ENCODE measurements around the gene DDX6. TPM values are rescaled to one million over a fixed set of nuclear protein-coding genes. Genes with fewer than 3 reads are reported as not detected.
A peak's percentile ranks its signal among the peaks of the same experiment; 100 is the strongest.
"Not testable (repeated sequence)": the region's sequence is repeated elsewhere in the genome, so short reads cannot be mapped to it uniquely, and the experiment has no call there.

DDX6 gene
- total RNA-seq, 1 experiment from 2014 or later, result 52.8 TPM

- DNase-seq; H3K4me3 ChIP-seq (ENCODE audit: low read length); H3K9me3 ChIP-seq (ENCODE audit: low read length); H3K9ac ChIP-seq (ENCODE audit: low read length); H3K9me2 ChIP-seq (replicated peaks; ENCODE audit: insufficient read depth, low read length); H3K27ac ChIP-seq (ENCODE audit: low read length); H3K36me3 ChIP-seq (ENCODE audit: insufficient read depth, low read length); H3K27me3 ChIP-seq (ENCODE audit: low read length); H4K20me1 ChIP-seq (ENCODE audit: insufficient read depth, low read depth, low read length); H3K4me1 ChIP-seq (ENCODE audit: low read length); H2AFZ ChIP-seq (ENCODE audit: low read length); H3K79me2 ChIP-seq (ENCODE audit: low read length); H3K4me2 ChIP-seq (ENCODE audit: low read depth, low read length, poor library complexity, severe bottlenecking): not testable (repeated sequence)
These were observed 69.4 kb downstream of the DDX6 start for GRCh38 chr11:118721478-118722015.

- H3K4me3 ChIP-seq (ENCODE audit: low read length), result not testable (repeated sequence)
These were observed 70.2 kb downstream of the DDX6 start for GRCh38 chr11:118720740-118721139.

GRCh38 chr11:118720078-118720477 is 70.9 kb downstream of the DDX6 start:
- H3K27me3 ChIP-seq (ENCODE audit: low read length); H4K20me1 ChIP-seq (ENCODE audit: insufficient read depth, low read depth, low read length); H3K9ac ChIP-seq (ENCODE audit: low read length); H3K9me2 ChIP-seq (replicated peaks; ENCODE audit: insufficient read depth, low read length); H3K4me3 ChIP-seq (ENCODE audit: low read length); DNase-seq; H3K9me3 ChIP-seq (ENCODE audit: low read length); H2AFZ ChIP-seq (ENCODE audit: low read length); H3K36me3 ChIP-seq (ENCODE audit: insufficient read depth, low read length); H3K4me2 ChIP-seq (ENCODE audit: low read depth, low read length, poor library complexity, severe bottlenecking); H3K79me2 ChIP-seq (ENCODE audit: low read length); H3K27ac ChIP-seq (ENCODE audit: low read length): not testable (repeated sequence)
- peaks cover 11% of the 10 kb centered on the region for H3K4me1 ChIP-seq (ENCODE audit: low read length)

More at GRCh38 chr11:118720740-118721139, 70.2 kb downstream of the DDX6 start:
- not testable (repeated sequence) for H2AFZ ChIP-seq (ENCODE audit: low read length); H3K4me1 ChIP-seq (ENCODE audit: low read length); H3K9me2 ChIP-seq (replicated peaks; ENCODE audit: insufficient read depth, low read length); DNase-seq; H4K20me1 ChIP-seq (ENCODE audit: insufficient read depth, low read depth, low read length); H3K9ac ChIP-seq (ENCODE audit: low read length); H3K27me3 ChIP-seq (ENCODE audit: low read length); H3K79me2 ChIP-seq (ENCODE audit: low read length); H3K4me2 ChIP-seq (ENCODE audit: low read depth, low read length, poor library complexity, severe bottlenecking); H3K27ac ChIP-seq (ENCODE audit: low read length); H3K9me3 ChIP-seq (ENCODE audit: low read length); H3K36me3 ChIP-seq (ENCODE audit: insufficient read depth, low read length)

GRCh38 chr11:118718562-118718961 is 72.4 kb downstream of the DDX6 start:
- H3K4me1 ChIP-seq (ENCODE audit: low read length), result peaks cover 13% of the 10 kb centered on the region
- not testable (repeated sequence) for H3K4me2 ChIP-seq (ENCODE audit: low read depth, low read length, poor library complexity, severe bottlenecking); DNase-seq; H3K9me3 ChIP-seq (ENCODE audit: low read length); H3K27me3 ChIP-seq (ENCODE audit: low read length); H3K36me3 ChIP-seq (ENCODE audit: insufficient read depth, low read length); H3K9me2 ChIP-seq (replicated peaks; ENCODE audit: insufficient read depth, low read length); H3K27ac ChIP-seq (ENCODE audit: low read length); H3K79me2 ChIP-seq (ENCODE audit: low read length); H3K9ac ChIP-seq (ENCODE audit: low read length); H4K20me1 ChIP-seq (ENCODE audit: insufficient read depth, low read depth, low read length); H2AFZ ChIP-seq (ENCODE audit: low read length); H3K4me3 ChIP-seq (ENCODE audit: low read length)

- not testable (repeated sequence) for H4K20me1 ChIP-seq (ENCODE audit: insufficient read depth, low read depth, low read length); H3K9me2 ChIP-seq (replicated peaks; ENCODE audit: insufficient read depth, low read length); H3K4me2 ChIP-seq (ENCODE audit: low read depth, low read length, poor library complexity, severe bottlenecking); H3K9me3 ChIP-seq (ENCODE audit: low read length); DNase-seq; H3K27ac ChIP-seq (ENCODE audit: low read length); H3K79me2 ChIP-seq (ENCODE audit: low read length); H3K36me3 ChIP-seq (ENCODE audit: insufficient read depth, low read length); H3K9ac ChIP-seq (ENCODE audit: low read length); H3K27me3 ChIP-seq (ENCODE audit: low read length); H2AFZ ChIP-seq (ENCODE audit: low read length); H3K4me3 ChIP-seq (ENCODE audit: low read length)
- peaks cover 13% of the 10 kb centered on the region for H3K4me1 ChIP-seq (ENCODE audit: low read length)
These were observed 73.2 kb downstream of the DDX6 start for GRCh38 chr11:118717733-118718132.

GRCh38 chr11:118717221-118717620 is 73.7 kb downstream of the DDX6 start:
- H3K9me2 ChIP-seq (replicated peaks; ENCODE audit: insufficient read depth, low read length); H3K36me3 ChIP-seq (ENCODE audit: insufficient read depth, low read length); H3K9ac ChIP-seq (ENCODE audit: low read length); H3K4me2 ChIP-seq (ENCODE audit: low read depth, low read length, poor library complexity, severe bottlenecking); H4K20me1 ChIP-seq (ENCODE audit: insufficient read depth, low read depth, low read length); DNase-seq; H3K27ac ChIP-seq (ENCODE audit: low read length); H3K4me3 ChIP-seq (ENCODE audit: low read length); H3K79me2 ChIP-seq (ENCODE audit: low read length); H2AFZ ChIP-seq (ENCODE audit: low read length); H3K27me3 ChIP-seq (ENCODE audit: low read length); H3K9me3 ChIP-seq (ENCODE audit: low read length): not testable (repeated sequence)
- H3K4me1 ChIP-seq (ENCODE audit: low read length), result peaks cover 13% of the 10 kb centered on the region

- Histone ChIP-seq H4K20me1 (ENCODE audit: insufficient read depth, low read depth, low read length) (no peaks in the 10 kb centered on the region), H3K9ac (ENCODE audit: low read length) (no peak overlapping the region), H3K4me1 (ENCODE audit: low read length) (peaks cover 13% of the 10 kb centered on the region), H3K79me2 (ENCODE audit: low read length) (no peaks in the 10 kb centered on the region), H3K4me2 (ENCODE audit: low read depth, low read length, poor library complexity, severe bottlenecking) (peak overlapping the region; percentile 50), H3K9me3 (ENCODE audit: low read length) (no peaks in the 10 kb centered on the region), H3K27me3 (ENCODE audit: low read length) (no peaks in the 10 kb centered on the region), H2AFZ (ENCODE audit: low read length) (no peak overlapping the region), H3K27ac (ENCODE audit: low read length) (peak overlapping the region; percentile 53; the same call in 1 of the 2 replicates), H3K9me2 (replicated peaks; ENCODE audit: insufficient read depth, low read length) (no peaks in the 10 kb centered on the region), H3K4me3 (ENCODE audit: low read length) (peak overlapping the region; percentile 22; the same call in 1 of the 2 replicates), H3K36me3 (ENCODE audit: insufficient read depth, low read length) (no peaks in the 10 kb centered on the region)
- no peak for DNase-seq
These were observed 75.1 kb downstream of the DDX6 start for GRCh38 chr11:118715837-118716260.

GRCh38 chr11:118715245-118715831 is 75.6 kb downstream of the DDX6 start:
- Histone ChIP-seq H3K79me2 (ENCODE audit: low read length) (no peaks in the 10 kb centered on the region), H3K9ac (ENCODE audit: low read length) (0 out of 2 replicates have a peak overlapping the region, but pooled peaks have one; percentile 20), H3K4me3 (ENCODE audit: low read length) (peak overlapping the region; percentile 22; the same call in 1 of the 2 replicates), H3K27ac (ENCODE audit: low read length) (peak overlapping the region; percentile 53; the same call in 1 of the 2 replicates), H3K27me3 (ENCODE audit: low read length) (no peaks in the 10 kb centered on the region), H3K36me3 (ENCODE audit: insufficient read depth, low read length) (no peaks in the 10 kb centered on the region), H3K4me1 (ENCODE audit: low read length) (peaks cover 13% of the 10 kb centered on the region), H2AFZ (ENCODE audit: low read length) (no peak overlapping the region), H3K9me3 (ENCODE audit: low read length) (no peaks in the 10 kb centered on the region), H3K9me2 (replicated peaks; ENCODE audit: insufficient read depth, low read length) (no peaks in the 10 kb centered on the region), H4K20me1 (ENCODE audit: insufficient read depth, low read depth, low read length) (no peaks in the 10 kb centered on the region), H3K4me2 (ENCODE audit: low read depth, low read length, poor library complexity, severe bottlenecking) (peak overlapping the region; percentile 50)
- no peak for DNase-seq

Data from Karpas-422 (cell line).